Cortex of kidney (tissue), 1 donor: ENCODE results near the gene BBOF1.
"Not testable (repeated sequence)": the region's sequence is repeated elsewhere in the genome, so short reads cannot be mapped to it uniquely, and the experiment has no call there.

ENCODE experiments used
- DNase-seq: peaks from one replicate; lab custom pipeline; 2025; lab: John Stamatoyannopoulos, UW

The BBOF1 gene, protein sequence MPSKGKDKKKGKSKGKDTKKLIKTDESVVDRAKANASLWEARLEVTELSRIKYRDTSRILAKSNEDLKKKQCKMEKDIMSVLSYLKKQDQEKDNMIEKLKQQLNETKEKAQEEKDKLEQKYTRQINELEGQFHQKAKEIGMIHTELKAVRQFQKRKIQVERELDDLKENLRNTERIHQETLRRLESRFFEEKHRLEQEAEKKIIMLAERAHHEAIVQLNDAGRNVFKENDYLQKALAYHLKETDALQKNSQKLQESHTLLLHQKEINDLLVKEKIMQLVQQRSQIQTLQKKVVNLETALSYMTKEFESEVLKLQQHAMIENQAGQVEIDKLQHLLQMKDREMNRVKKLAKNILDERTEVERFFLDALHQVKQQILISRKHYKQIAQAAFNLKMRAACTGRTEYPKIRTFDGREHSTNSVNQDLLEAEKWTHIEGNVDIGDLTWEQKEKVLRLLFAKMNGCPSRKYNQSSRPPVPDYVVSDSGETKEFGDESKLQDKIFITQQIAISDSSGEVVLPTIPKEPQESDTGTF

DNA sequence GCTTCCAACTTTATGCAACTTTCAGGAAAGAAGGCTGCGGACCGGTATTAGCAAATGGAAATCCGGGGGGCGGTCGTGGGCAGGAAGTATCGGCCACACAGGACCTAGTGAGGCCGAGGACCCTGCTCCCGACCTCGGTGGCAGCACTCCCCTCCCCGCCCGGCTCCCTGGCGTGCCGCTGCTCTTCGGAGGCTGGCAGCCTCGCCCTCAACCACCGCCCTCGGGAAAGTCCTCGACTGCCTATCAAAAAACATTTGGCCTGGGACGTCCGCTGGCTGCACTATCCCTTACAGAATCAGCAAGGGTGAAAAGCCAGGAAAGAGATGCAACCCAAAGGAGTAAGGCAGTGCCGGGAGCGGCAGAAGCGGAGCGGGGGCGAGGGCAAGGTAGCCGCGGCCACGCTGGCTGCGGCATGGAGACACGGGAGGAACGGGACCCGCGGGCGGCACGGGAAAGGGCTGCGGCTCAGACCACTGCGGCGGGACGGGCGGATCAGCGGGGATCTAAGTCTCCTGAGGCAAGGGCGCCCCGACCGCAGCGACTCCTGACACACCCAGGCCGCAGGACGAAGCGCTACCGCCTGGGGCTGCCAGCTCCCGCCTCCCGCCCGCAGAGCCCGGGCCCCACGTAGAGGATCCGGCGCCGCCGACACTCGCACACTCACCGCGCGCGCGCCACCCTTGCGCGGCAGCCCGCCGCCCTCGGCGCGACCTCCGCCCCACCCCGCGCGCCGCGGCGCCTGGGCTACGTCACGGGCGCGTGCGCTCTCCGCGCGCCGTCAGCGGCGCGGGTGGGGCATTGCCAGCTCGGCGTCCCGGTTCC, at the start of gene BBOF1, which contains the start of gene ENTPD5:
TSS of gene BBOF1 (plus strand) at position 764 of the 822 bp plus-strand sequence. CDS start 130 bp downstream, outside the sequence.
TSS of gene ENTPD5 (minus strand) at position 703 of the 822 bp plus-strand sequence. CDS start 31,186 bp downstream, outside the sequence.
- DNase-seq = peak; percentile 17

DNA sequence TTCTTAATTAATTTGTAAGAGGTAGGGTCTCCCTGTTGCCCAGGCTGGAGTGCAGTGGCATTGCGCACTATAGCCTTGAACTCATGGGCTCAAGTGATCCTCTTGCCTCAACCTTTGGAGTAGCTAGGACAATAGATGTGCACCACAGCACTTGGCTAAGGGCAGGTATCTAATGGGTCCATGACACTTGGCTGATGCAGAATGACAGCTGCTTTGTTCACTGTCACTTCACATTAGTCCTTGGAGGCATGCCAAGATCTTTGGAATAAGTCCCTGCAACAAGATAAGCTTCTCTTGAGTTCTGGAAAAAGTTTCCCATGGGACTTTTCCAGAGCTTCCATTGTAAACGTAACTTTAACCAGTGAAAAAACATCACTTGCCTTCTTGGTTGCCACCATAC, 45.7 kb upstream of the BBOF1 start:
- no peak for DNase-seq

DNA sequence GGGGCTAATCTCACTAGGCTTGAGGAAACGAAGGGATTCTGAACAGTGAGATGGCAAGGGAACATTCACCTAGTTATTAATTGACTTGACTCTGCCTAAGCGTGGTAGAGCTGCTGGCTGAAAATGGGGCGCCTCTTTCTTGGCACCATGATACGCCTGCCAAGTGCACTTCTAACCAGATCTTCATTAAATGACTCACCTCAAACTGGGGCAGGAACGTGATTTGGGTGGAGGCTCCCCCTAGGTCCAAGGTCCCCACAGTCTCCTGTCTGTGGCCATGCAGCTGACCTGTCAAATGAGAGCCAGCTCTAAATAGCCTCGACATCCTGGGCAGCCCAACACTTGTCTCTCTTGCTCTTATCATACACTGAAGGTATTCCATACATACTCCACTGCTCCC, 43.0 kb upstream of the BBOF1 start:
- no peak for DNase-seq

DNA sequence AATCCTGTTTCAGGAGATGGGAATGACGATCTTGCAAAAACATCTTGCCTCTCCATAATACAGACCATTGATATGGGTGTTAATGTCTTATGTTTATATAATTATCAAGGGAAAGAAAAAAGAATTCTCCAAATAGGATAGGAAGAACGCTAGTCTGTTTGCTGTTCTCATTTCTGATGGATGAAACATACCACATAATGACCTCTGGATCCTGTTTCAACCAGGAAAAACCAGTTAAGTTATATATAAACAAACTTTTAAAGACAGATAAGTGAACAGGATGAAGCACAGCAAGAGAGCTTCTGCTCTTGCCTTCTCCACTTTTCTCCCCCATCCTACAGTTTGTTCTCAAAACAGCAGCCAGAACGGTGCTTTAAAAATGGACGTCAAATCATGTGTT, 41.3 kb upstream of the BBOF1 start:
- no peak for DNase-seq

DNA sequence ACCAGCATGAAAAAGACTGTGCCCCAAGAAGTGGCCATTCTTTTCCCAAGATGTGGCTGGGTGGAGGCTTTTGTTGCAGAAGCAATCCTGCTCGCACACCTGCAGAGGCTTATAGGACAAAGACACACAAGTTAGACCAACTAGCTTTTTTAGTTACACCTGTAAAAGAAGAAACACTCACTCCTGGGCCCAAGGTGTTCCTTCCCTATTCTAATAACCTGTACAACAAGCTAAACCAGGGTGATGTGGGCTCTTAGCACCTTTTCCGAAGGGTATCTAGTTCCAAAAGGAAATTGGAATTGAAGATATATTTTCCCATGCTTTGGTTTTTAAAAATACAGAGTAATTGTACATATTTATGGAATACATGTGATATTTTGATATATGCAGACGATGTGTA, 31.1 kb upstream of the BBOF1 start:
- DNase-seq = no peak

DNA sequence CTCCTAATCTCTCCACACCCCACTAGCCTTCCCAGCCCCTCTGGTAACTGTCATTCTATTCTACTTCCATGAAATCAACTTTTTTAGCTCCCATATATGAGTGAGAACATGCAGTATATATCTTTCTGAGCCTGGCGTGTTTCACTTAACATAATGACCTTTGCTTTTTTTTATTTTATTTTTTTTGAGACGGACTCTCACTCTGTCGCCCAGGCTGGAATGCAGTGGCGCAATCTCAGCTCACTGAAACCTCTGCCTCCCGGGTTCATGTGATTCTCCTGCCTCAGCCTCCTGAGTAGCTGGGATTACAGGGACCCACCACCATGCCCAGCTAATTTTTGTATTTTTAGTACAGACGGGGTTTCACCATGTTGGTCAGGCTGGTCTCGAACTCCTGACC, 30.5 kb upstream of the BBOF1 start:
- DNase-seq = not testable (repeated sequence)

DNA sequence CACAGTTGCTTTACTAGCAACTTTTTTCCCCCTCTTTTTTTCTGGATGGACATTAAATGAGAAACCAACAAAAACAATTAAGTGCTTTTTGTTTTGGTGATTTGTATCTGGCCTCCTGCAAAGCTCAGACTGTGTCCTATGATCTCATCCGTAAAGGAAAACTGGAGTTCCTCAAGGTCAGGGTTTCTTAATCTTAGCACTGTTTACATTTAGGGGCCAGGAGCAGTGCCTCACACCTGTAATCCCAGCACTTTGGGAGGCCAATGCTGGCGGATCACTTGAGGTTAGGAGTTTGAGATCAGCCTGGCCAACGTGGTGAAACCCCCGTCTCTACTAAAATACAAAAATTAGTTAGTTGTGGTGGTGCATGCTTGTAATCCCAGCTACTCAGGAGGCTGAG, 28.1 kb upstream of the BBOF1 start:
- no peak for DNase-seq

DNA sequence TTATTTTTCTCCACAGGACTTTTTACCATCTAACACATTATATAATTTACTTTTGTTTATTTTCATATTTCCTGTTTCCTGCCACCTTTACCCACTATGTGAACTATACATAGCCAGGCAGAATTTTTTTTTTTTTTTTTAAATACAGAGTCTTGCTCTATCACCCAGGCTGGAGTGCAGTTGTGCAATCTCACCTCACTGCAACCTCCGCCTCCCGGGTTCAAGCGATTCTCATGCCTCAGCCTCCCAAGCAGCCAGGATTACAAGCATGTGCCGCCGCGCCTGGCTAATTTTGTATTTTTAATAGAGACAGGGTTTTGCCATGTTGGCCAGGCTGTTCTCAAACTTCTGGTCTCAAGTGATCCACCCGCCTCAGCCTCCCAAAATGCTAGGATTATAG, 24.2 kb upstream of the BBOF1 start:
- not testable (repeated sequence) for DNase-seq

DNA sequence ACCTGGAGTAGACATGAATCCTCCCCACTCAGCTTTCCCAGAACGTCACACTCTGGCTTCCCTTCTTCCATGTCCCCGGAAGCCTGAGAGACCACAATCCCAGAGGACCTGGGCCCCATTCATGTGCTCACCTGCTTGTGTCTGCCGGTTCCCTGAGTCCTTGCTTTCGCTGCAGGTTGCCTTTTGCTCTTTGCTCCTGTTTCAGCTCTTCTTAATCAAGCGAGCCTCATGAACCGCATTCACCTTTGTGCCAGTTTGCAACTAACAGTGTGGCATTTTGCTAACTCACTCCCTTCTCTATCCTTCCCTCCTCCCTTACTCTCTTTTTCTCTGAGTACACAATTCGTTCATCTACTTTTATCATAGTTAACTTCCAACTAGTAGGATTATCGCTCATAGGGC, 23.2 kb upstream of the BBOF1 start:
- no peak for DNase-seq

DNA sequence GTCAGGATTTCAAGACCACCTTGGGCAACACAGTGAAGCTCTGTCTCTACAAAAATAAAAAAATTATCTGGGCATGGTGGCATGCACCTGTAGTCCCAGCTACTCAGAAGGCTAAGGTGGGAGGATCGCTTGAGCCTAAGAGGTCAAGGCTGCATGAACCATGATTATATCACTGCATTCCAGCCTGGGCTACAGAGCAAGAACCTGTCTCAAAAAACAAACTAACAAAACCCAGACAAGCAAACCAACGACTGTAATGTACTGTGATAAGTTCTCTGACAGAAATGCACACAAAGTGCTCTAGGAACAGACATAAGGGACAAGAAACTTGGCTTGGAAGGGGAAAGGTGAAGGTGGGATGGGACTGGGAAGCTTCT, 22.4 kb upstream of the BBOF1 start:
- DNase-seq = no peak

DNA sequence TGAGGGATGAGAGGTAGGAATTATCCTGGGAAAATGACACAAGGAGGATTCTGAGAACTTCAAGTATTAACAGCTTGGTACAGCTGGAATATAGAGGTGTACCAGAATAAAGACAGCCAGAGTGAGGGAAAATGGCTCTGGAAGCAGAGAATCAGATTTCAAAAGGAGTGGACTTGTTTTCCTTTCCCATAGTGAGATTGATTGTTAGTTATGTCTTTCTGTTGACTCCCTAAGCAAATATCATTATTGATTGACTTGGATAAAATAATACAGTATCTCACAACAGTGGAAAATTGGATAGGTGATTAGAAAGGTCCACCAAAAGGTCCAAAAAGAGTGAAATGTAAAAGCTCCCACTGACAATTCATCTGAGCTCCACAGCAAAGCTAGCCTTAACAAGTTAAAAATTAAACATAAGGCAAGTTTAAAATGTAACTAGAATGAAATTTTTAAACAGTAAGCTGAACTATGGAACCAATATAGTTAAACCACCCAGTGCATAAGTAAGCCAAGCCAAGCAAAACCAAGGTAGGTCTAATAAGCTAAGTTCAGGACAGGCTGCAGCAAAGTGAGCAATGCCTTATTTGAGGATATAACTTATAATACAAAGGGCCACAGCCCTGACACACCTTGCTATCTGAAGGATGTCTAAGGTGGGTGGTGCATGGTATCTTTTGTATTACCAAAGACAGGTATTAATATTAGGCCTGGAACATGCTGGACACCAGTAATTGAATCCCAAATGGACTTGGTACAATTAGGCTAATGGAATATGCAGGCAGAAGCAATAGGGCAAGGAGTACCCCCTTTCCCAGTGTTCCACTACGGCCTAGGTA, 21.8 kb upstream of the BBOF1 start:
- no peak for DNase-seq

DNA sequence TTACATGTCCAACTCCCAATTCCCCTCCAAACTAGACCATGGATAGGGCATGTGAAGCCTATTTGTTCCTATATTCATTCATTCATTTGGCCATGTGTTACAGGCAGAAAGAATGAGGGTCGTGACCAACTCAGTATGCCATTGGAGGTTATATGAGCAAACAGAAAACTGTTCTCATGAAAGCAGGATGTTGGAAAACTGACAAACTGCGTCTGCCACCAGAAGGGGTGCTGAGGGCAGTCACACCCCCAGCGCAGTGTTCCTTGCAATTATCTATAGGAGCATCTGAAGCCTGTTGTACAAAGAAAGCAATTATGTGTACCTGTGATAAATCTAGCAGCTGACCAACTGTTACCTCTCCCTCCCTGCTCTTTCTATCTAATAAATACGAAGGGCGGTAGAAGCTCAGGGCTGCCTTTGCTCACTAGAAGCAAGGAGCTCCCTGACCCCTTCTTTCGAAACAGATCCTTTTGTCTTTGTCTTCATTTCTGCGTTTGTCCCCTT, 21.2 kb upstream of the BBOF1 start:
- no peak for DNase-seq

DNA sequence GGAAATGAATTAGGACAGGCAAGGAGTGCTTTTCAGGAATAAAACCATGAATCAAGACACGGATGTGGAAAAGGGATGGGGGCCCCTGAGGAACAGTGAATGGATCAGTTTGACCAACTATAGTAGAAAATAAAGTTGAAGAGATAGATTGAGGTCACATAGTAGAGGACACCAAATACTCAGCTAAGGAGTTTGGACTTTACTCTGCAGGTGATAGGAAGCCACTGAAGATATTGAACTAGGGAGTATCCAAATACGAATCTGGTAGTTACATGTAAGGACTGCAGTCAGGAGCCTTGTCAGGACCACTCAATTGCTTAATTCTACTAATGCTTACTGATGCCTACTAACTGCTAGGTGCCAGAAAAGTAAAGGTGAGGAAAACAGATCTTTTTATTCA, 20.4 kb upstream of the BBOF1 start:
- no peak for DNase-seq

DNA sequence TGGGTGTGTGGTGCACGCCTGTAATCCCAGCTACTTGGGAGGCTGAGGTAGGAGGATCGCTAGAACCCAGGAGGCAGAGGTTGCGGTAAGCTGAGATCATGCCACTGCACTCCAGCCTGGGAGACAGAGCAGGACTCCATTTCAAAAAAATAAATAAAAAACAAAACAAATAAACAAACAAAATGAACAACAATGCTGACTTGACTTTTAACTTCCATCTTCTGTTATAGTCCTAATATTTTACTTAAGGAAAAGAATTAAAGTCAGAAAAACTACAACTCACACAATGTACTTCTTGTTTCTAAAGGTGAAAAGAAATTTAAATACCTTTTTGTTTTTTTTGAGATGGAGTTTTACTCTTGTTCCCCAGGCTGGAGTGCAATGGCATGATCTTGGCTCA, 13.5 kb upstream of the BBOF1 start:
- not testable (repeated sequence) for DNase-seq

DNA sequence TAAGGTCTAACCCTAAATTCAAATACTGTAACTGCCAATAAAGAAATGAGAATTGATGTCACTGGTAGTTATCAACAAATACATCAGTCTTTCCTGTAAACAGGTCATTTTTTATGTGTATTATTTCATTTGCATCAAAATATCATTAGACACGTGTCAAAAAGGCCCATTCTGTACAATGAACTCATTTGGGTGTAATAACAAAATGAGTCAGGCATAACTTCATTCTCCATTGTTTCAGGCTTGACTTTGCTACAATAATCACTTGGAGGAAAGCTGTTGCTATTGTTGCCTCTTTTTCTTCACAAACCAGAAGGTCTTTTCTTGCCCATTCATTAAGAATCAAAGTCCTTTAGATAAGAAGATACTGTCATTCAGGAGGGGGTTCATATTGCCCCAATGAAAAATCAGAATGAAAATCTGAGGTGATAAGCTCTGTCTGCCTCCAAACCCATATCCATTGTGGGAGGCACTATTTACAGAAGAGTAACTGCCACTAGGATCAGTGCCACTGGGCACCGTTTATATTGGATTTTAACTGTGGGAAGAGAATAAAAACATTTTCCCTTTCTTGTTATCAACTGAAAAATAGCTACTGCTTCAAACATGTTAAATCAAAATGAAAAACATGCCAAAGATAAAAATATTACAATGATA, 10.2 kb upstream of the BBOF1 start:
- no peak for DNase-seq

DNA sequence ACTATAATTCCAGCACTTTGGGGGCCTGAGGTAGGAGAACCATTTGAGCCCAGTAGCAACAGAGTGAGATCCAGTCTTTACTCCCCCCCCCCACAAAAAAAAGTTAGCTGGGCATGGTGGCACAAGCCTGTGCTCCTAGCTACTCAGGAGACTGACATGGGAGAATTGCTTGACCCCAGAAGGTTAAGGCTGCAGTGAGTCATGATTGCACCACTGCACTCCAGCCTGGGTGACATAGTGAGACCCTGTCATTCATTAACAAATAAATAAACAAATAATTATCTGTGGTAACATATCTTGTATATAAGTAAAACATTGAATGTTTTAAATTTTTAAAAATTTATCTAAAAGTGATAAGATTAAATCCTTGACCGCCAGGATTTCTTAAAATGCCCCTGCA, 4.8 kb upstream of the BBOF1 start:
- no peak for DNase-seq

DNA sequence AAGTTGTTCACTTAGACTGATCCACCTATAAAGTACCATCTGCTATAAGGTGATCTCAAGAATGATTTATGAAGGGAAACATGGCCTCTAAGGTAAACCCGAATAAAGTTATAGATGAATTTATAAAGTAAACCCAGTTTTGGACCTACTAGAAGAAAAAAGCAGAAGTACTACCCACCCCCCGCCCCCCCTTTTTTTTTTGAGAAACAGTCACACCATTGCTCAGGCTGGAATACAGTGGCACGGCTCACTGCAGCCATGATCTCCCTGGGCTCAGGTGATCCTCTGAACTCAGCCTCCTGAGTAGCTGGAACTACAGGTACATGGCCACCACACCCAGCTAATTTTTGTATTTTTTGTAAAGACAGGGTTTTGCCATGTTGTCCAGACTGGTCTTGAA, 4.0 kb upstream of the BBOF1 start:
- no peak for DNase-seq

DNA sequence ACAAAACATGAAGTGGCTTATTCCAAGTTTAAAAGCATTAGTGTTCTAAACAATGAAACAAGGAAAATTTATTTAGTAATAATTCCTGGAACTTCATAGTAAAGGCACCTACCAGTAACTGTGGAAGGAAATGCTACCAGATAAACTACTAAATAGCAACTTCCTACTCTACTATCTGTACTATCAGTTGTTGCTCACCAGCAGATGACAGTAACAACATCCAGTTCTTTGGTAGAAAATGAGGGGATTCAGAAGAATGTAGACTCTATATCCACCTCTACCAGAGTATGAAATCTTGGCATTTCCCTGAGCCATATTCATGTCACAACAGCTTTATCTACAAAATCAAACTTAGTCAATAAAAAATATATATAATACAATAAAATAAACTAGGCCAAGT, 3.2 kb upstream of the BBOF1 start:
- DNase-seq = no peak

DNA sequence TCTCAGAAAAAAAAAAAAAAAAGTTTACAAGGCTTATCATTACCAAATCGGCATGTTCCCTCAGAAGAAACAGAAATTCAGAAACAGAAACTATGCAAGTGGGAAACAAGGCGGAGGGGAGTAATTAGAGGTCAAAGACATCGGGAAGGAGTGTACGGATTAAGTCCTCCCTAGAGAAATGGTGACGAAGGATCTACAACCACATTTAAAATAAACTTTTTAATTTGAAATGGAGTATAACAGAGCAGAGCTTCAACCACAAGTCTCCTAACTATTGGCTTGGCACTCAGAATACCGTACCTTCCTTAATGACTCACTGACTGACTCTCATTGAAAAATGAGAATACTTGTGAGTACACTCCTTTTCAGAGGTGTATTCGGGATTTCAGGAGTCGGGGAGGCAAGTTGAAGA, 969 bp upstream of the BBOF1 start:
- no peak for DNase-seq

DNA sequence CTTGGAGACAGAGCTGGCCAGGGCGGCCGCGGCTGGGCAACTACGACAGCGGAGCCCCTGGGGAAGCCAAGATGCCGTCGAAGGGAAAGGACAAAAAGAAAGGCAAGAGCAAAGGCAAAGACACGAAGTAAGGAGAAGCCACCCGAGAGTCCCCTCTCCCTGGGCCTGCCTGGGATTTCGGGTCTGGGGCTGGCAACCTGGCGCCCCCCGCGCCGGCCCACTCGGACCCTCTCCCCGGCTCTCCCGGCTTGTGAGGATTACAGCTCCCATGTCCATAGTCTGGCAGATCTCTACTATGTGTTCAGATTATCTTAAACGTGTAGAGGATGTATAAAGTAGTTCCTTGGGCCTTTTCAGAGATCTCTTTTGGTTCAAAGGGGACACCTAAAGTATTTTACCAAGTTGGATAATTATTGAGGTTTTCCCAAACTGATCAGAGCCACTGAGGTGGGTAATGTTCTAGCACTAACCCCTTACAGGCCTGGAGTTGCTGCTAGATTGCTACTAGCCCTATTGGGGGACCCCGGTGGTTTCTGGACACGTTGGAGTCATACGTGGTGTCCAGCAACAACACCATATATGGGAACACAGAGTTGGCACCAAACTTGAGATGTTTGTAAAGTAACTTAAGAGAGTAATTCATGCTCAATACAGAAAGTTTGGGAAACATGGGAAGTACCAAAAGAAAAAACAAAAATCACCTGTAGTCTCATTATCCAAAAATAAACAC, 424 bp downstream of the BBOF1 start:
- no peak for DNase-seq

DNA sequence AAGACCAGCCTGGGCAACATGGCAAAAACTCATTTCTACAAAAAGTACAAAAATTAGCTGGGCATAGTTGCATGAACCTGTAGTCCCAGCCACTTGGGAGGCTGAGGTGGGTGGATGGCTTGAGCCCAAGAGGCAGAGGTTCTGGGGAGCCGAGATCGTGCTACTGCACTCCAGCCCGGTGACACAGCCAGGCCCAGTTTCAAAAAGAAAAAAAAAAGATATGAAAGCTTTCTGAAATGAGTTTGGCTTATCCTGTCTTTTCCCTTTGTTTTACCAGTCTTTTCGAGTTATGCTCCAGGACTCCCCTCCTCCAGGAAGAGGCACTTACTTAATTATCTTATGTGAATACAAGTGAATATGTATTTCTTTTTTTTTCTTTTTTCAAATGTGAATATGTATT, 3.2 kb downstream of the BBOF1 start:
- DNase-seq = no peak
